HepG2 (cell line): ENCODE measurements around the gene ATP6V0D1. TPM values are rescaled to one million over a fixed set of nuclear protein-coding genes. Genes with fewer than 3 reads are reported as not detected.

Experiments used
- GATAD1 ChIP-seq: IDR thresholded peaks from 2 replicates; pipeline ENCODE4 v1.6.1; 2016; ENCODE audit warnings: missing genetic modification reagents, missing compliant biosample characterization
- HBP1 ChIP-seq: IDR thresholded peaks from 2 replicates; pipeline ENCODE4 v1.6.1; 2016; ENCODE audit warnings: low read depth, control low read depth
- HNRNPK ChIP-seq: fragments of 200-400 bp; formaldehyde crosslinking; IDR thresholded peaks from 2 replicates; pipeline ENCODE4 v1.6.1; 2018; ENCODE audit warnings: low read length, low read depth, moderate library complexity, mild to moderate bottlenecking; ENCODE audit not compliant: poor library complexity, severe bottlenecking
- KLF9 ChIP-seq: IDR thresholded peaks from 2 replicates; pipeline ENCODE4 v1.6.1; 2016; ENCODE audit warnings: low read depth
- KMT2A ChIP-seq: sonication (generic); formaldehyde crosslinking; IDR thresholded peaks from 2 replicates; pipeline ENCODE4 v1.4.0; 2020; ENCODE audit warnings: missing genetic modification reagents
- NFKBIZ ChIP-seq: IDR thresholded peaks from 2 replicates; pipeline ENCODE4 v1.6.1; 2018; ENCODE audit warnings: missing genetic modification reagents, missing compliant biosample characterization
- PLSCR1 ChIP-seq: sonication (generic); formaldehyde crosslinking; IDR thresholded peaks from 2 replicates; pipeline ENCODE4 v1.5.0; 2020; ENCODE audit warnings: missing genetic modification reagents, mild to moderate bottlenecking, borderline replicate concordance
- RFXAP ChIP-seq: sonication (generic); formaldehyde crosslinking; IDR thresholded peaks from 2 replicates; pipeline ENCODE4 v1.4.0; 2020; ENCODE audit warnings: missing genetic modification reagents, borderline replicate concordance
- SPEN ChIP-seq: sonication (generic); formaldehyde crosslinking; IDR thresholded peaks from 2 replicates; pipeline ENCODE4 v1.5.1; 2020; ENCODE audit warnings: low read depth, mild to moderate bottlenecking, missing genetic modification reagents
- TBX3 ChIP-seq: fragments of 450-650 bp; IDR thresholded peaks from 2 replicates; pipeline ENCODE4 v1.6.1; 2017; ENCODE audit warnings: antibody characterized with exemption, mild to moderate bottlenecking, inconsistent platforms, borderline replicate concordance
- U2AF1 ChIP-seq: fragments of 200-400 bp; formaldehyde crosslinking; optimal IDR thresholded peaks from 2 replicates; pipeline ENCODE3; 2017; ENCODE audit warnings: mild to moderate bottlenecking, low read depth, low read length
- ZMYM2 ChIP-seq: sonication (generic); formaldehyde crosslinking; IDR thresholded peaks from 2 replicates; pipeline ENCODE4 v1.8.0; 2022; ENCODE audit warnings: mild to moderate bottlenecking, missing genetic modification reagents
- ZNF343 ChIP-seq: sonication (generic); formaldehyde crosslinking; IDR thresholded peaks from 2 replicates; pipeline ENCODE4 v1.4.0; 2020; ENCODE audit warnings: mild to moderate bottlenecking, missing genetic modification reagents
- ZNF496 ChIP-seq: sonication (generic); formaldehyde crosslinking; IDR thresholded peaks from 2 replicates; pipeline ENCODE4 v1.8.1; 2023; ENCODE audit warnings: mild to moderate bottlenecking, moderate library complexity, missing genetic modification reagents; ENCODE audit not compliant: insufficient replicate concordance
- ZNF574 ChIP-seq: sonication (generic); formaldehyde crosslinking; IDR thresholded peaks from 2 replicates; pipeline ENCODE4 v1.4.0; 2020; ENCODE audit warnings: missing genetic modification reagents
- ZZZ3 ChIP-seq: sonication (generic); formaldehyde crosslinking; IDR thresholded peaks from 2 replicates; pipeline ENCODE4 v1.4.0; 2020; ENCODE audit warnings: missing genetic modification reagents, mild to moderate bottlenecking, borderline replicate concordance
- polyA plus RNA-seq, 8 experiments: library from polyadenylated mRNA; depleted of rRNA in 3 of 8; stranded (reverse) in 7 of 8; unstranded in 1 of 8; fragments of >200 nt; fragmentation: Illumina TruSeq in 4 of 8; extraction: Trizol in 4 of 8; gene quantifications; 2 replicates each; pipeline versions ENCODE4 v1.2.1 to v1.2.3, GENCODE V29; 2011 to 2016; ENCODE audit warnings: low read depth in 4 of 8, missing spikeins in 1 of 8, mixed read lengths in 1 of 8; ENCODE audit not compliant: insufficient read depth in 1 of 8
- total RNA-seq, 5 experiments: library from RNA; depleted of rRNA; stranded (reverse); fragments of >200 nt; fragmentation: Illumina TruSeq; extraction: Trizol; gene quantifications; 2 replicates each; pipeline ENCODE4 v1.2.3, GENCODE V29; 2016; ENCODE audit warnings: low read depth in 1 of 5
- TF ChIP-seq, protein P1 (sequence below), 2 experiments: sonication (generic) in 1 of 2; formaldehyde crosslinking in 1 of 2; IDR thresholded peaks; 2 replicates each; pipeline versions ENCODE4 v1.4.0 to v1.6.1; 2016 to 2020; ENCODE audit warnings: borderline replicate concordance in 1 of 2, low read depth in 1 of 2, mild to moderate bottlenecking in 1 of 2, missing genetic modification reagents in 1 of 2
- TF ChIP-seq, protein P2 (sequence below): sonication (generic); formaldehyde crosslinking; IDR thresholded peaks from 2 replicates; pipeline ENCODE4 v1.5.1; 2020; ENCODE audit warnings: missing genetic modification reagents, mild to moderate bottlenecking, borderline replicate concordance

Gene ATP6V0D1
- total and polyA plus RNA-seq, 2 of the 13 experiments (the other 11 are each of a cell fraction or from before 2014, with no cell fraction given) = 51.1 to 61.3 TPM

DNA sequence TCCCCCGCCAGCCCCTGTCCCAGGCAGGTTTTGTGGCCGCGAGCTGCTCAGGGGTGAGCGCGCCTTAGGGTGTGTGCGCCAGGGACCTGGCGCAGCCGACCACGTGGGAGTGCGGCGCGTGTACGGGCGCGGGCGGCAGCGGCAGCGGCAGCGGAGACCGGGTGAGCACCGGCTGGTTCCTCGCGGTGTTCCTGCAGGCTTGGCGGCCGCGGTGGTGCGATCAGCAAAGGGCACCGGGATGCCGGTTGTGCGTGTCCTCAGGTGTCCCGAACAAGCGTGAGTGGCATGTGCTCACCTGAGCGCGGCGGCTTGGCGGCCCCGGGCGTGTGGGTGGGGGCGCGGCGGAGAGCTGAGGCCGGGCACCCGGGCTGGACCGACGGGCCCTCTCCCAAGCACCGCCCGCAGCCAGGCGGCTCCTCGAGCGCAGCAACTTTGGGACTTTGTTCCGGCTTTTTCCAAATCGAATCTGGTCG is 50.4 kb downstream of the ATP6V0D1 start (continued):
- TF ChIP-seq, protein P1, sequence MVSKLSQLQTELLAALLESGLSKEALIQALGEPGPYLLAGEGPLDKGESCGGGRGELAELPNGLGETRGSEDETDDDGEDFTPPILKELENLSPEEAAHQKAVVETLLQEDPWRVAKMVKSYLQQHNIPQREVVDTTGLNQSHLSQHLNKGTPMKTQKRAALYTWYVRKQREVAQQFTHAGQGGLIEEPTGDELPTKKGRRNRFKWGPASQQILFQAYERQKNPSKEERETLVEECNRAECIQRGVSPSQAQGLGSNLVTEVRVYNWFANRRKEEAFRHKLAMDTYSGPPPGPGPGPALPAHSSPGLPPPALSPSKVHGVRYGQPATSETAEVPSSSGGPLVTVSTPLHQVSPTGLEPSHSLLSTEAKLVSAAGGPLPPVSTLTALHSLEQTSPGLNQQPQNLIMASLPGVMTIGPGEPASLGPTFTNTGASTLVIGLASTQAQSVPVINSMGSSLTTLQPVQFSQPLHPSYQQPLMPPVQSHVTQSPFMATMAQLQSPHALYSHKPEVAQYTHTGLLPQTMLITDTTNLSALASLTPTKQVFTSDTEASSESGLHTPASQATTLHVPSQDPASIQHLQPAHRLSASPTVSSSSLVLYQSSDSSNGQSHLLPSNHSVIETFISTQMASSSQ (IDR thresholded peaks at IDR 0.05; ENCODE audit: low read depth) = no peak
- TF ChIP-seq, protein P1 (CRISPR knock-in tag; IDR thresholded peaks at IDR 0.05; ENCODE audit: borderline replicate concordance) = peak; percentile 80; the same call in 1 of the 2 replicates
- TF ChIP-seq PLSCR1 (CRISPR knock-in tag) (no peak), TBX3 (no peak), ZNF496 (CRISPR knock-in tag) (no peak), HNRNPK (no peak), SPEN (CRISPR knock-in tag) (peak; percentile 85; the same call in 1 of the 2 replicates), ZNF574 (CRISPR knock-in tag) (peak; percentile 48), NFKBIZ (CRISPR knock-in tag) (no peak), ZMYM2 (CRISPR knock-in tag) (no peak), U2AF1 (no peak), KMT2A (CRISPR knock-in tag) (peak; percentile 43; the same call in 1 of the 2 replicates), KLF9 (CRISPR knock-in tag) (no peak), RFXAP (CRISPR knock-in tag) (no peak; the same call in 1 of the 2 replicates), HBP1 (CRISPR knock-in tag) (peak; percentile 66; the same call in 1 of the 2 replicates), GATAD1 (CRISPR knock-in tag) (no peak), ZNF343 (CRISPR knock-in tag) (peak; percentile 75; the same call in 1 of the 2 replicates), ZZZ3 (CRISPR knock-in tag) (peak; percentile 84; the same call in 1 of the 2 replicates)
- TF ChIP-seq, protein P2, sequence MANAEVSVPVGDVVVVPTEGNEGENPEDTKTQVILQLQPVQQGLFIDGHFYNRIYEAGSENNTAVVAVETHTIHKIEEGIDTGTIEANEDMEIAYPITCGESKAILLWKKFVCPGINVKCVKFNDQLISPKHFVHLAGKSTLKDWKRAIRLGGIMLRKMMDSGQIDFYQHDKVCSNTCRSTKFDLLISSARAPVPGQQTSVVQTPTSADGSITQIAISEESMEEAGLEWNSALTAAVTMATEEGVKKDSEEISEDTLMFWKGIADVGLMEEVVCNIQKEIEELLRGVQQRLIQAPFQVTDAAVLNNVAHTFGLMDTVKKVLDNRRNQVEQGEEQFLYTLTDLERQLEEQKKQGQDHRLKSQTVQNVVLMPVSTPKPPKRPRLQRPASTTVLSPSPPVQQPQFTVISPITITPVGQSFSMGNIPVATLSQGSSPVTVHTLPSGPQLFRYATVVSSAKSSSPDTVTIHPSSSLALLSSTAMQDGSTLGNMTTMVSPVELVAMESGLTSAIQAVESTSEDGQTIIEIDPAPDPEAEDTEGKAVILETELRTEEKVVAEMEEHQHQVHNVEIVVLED = peak; percentile 55; the same call in 1 of the 2 replicates
